WTC11 (cell line): ENCODE results near the gene SLPI.

Source experiments
- RELA ChIP-seq: sonication (generic); formaldehyde crosslinking; IDR thresholded peaks from 2 replicates; pipeline ENCODE4 v1.8.1; 2022; ENCODE audit warnings: missing genetic modification reagents, mild to moderate bottlenecking, borderline replicate concordance
- RORB ChIP-seq: fragments of 250-450 bp; sonication (Bioruptor Pico); IDR thresholded peaks from 2 replicates; pipeline ENCODE4 v1.9.0; 2021; ENCODE audit warnings: mild to moderate bottlenecking
- TF ChIP-seq, protein P1 (sequence below): fragments of 200-600 bp; IDR thresholded peaks from 2 replicates; pipeline ENCODE4 v1.8.0; 2022; ENCODE audit warnings: antibody characterized with exemption
- TF ChIP-seq, protein P2 (sequence below): sonication (generic); formaldehyde crosslinking; IDR thresholded peaks from 2 replicates; pipeline ENCODE4 v1.8.0; 2022; ENCODE audit warnings: mild to moderate bottlenecking, missing genetic modification reagents
- TF ChIP-seq, protein P3 (sequence below): sonication (generic); formaldehyde crosslinking; IDR thresholded peaks from 2 replicates; pipeline ENCODE4 v1.8.1; 2023; ENCODE audit warnings: mild to moderate bottlenecking, missing genetic modification reagents, moderate library complexity
- TF ChIP-seq, protein P4 (sequence below): sonication (generic); formaldehyde crosslinking; IDR thresholded peaks from 2 replicates; pipeline ENCODE4 v1.8.0; 2023; ENCODE audit warnings: missing genetic modification reagents

DNA sequence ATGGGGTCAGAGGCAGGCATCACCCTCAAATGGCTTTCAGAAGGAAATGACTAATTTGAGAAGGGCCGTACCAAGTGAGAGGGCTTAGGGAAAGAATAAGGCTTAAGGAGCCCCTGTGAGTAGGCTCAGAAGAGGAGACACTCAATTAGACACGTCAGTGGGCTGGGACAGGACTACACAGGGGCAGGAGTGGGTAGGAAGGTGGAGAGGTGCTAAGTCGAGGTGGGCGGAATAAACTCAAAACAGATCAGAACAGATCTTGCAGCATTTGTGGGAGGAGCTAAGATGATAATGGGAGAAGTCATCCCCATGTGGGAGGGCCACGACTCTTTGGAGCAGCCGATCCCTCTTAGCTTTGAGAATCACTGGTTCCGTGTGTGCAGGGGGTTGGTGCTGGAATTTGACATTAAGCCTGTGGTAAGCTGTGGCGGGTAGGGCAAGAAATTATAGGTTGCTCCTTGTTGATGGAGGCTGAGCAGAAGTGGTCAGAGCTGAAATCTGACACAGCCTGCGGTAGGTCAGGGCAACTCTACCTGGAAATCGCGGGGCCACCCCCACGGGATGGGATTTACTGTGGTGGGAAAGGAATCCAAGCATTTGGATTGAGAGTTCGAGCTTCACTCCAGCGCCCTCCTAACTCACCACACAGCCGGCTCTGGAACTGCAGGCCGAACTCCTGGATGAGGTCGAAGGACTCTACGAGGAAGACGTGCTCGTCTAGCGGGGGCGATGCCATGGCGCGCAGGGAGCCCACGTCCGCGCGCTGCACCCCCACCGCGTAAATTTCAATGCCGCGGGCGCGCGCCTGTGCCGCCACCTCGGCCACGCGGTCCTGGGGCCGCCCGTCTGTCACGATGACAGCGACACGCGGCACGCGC is 49.5 kb upstream of the SLPI start:
- TF ChIP-seq, protein P1, sequence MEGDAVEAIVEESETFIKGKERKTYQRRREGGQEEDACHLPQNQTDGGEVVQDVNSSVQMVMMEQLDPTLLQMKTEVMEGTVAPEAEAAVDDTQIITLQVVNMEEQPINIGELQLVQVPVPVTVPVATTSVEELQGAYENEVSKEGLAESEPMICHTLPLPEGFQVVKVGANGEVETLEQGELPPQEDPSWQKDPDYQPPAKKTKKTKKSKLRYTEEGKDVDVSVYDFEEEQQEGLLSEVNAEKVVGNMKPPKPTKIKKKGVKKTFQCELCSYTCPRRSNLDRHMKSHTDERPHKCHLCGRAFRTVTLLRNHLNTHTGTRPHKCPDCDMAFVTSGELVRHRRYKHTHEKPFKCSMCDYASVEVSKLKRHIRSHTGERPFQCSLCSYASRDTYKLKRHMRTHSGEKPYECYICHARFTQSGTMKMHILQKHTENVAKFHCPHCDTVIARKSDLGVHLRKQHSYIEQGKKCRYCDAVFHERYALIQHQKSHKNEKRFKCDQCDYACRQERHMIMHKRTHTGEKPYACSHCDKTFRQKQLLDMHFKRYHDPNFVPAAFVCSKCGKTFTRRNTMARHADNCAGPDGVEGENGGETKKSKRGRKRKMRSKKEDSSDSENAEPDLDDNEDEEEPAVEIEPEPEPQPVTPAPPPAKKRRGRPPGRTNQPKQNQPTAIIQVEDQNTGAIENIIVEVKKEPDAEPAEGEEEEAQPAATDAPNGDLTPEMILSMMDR: no peak
- TF ChIP-seq RELA (CRISPR knock-in tag) (no peak), RORB (CRISPR knock-in tag) (no peak)
- TF ChIP-seq, protein P2, sequence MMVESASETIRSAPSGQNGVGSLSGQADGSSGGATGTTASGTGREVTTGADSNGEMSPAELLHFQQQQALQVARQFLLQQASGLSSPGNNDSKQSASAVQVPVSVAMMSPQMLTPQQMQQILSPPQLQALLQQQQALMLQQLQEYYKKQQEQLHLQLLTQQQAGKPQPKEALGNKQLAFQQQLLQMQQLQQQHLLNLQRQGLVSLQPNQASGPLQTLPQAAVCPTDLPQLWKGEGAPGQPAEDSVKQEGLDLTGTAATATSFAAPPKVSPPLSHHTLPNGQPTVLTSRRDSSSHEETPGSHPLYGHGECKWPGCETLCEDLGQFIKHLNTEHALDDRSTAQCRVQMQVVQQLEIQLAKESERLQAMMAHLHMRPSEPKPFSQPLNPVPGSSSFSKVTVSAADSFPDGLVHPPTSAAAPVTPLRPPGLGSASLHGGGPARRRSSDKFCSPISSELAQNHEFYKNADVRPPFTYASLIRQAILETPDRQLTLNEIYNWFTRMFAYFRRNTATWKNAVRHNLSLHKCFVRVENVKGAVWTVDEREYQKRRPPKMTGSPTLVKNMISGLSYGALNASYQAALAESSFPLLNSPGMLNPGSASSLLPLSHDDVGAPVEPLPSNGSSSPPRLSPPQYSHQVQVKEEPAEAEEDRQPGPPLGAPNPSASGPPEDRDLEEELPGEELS (CRISPR knock-in tag): no peak
- TF ChIP-seq, protein P3, sequence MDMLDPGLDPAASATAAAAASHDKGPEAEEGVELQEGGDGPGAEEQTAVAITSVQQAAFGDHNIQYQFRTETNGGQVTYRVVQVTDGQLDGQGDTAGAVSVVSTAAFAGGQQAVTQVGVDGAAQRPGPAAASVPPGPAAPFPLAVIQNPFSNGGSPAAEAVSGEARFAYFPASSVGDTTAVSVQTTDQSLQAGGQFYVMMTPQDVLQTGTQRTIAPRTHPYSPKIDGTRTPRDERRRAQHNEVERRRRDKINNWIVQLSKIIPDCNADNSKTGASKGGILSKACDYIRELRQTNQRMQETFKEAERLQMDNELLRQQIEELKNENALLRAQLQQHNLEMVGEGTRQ (CRISPR knock-in tag): no peak
- TF ChIP-seq, protein P4, sequence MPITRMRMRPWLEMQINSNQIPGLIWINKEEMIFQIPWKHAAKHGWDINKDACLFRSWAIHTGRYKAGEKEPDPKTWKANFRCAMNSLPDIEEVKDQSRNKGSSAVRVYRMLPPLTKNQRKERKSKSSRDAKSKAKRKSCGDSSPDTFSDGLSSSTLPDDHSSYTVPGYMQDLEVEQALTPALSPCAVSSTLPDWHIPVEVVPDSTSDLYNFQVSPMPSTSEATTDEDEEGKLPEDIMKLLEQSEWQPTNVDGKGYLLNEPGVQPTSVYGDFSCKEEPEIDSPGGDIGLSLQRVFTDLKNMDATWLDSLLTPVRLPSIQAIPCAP (CRISPR knock-in tag): no peak
